Pancreas (tissue), 10 donors: ENCODE data around the gene SOWAHD. TPM values are rescaled to one million over a fixed set of nuclear protein-coding genes. Genes with fewer than 3 reads are reported as not detected.
"Not testable (repeated sequence)": the region's sequence is repeated elsewhere in the genome, so short reads cannot be mapped to it uniquely, and the experiment has no call there.

Source experiments
- ATAC-seq, 4 donors: fragments of 200-7000 bp; cut with Tn5 transposase; one replicate each; pipeline versions ENCODE4 v1.8.0 to v1.9.1; 2020; ENCODE audit warnings: mild to moderate bottlenecking in 4 of 4, moderate library complexity in 4 of 4
- DNase-seq, 6 donors: peaks; one replicate each; pipeline ENCODE4 v3.0.0-alpha.2; 2020
- FAIRE-seq: peaks from 2 replicates; lab custom pipeline; 2012; peaks lifted over from hg19 to GRCh38; lab: Jason Lieb, UNC
- H3K27ac ChIP-seq, 4 donors: fragments of 200-600 bp; sonication (generic); 1 replicate in 3 of 4; 2 replicates in 1 of 4; pipeline versions ENCODE4 v1.5.0 to v1.8.0; 2020
- H3K27me3 ChIP-seq, 4 donors: fragments of 200-600 bp; one replicate each; pipeline ENCODE4 v1.8.0; 2021
- H3K36me3 ChIP-seq, 3 donors: fragments of 200-600 bp; sonication (generic) in 1 of 3; one replicate each; pipeline versions ENCODE4 v1.5.0 to v1.8.0; 2020 to 2021
- H3K4me1 ChIP-seq, 3 donors: fragments of 200-600 bp; one replicate each; pipeline ENCODE4 v1.8.0; 2021
- H3K4me3 ChIP-seq, 4 donors: fragments of 200-600 bp; sonication (generic) in 2 of 4; one replicate each; pipeline versions ENCODE4 v1.5.0 to v1.8.0; 2020 to 2021
- H3K9me3 ChIP-seq, 4 donors: fragments of 200-600 bp; one replicate each; pipeline ENCODE4 v1.8.0; 2021
- CTCF ChIP-seq, 4 donors: fragments of 200-600 bp; sonication (generic) in 3 of 4; IDR thresholded peaks; one replicate each; pipeline versions ENCODE4 v1.5.0 to v1.8.0; 2021; ENCODE audit warnings: antibody characterized with exemption in 4 of 4
- WGBS, 2 donors: extraction: QIAGEN DNeasy Blood & Tissue Kit; methylation state at CpG; one replicate each; pipeline ENCODE4 v1.1.7; 2013; 5-methylcytosine and 5-hydroxymethylcytosine counted together
- intact Hi-C, 3 donors: fragments of 100-400 bp; cut with DNase I; formaldehyde crosslinking; loops; one replicate each; pipeline versions ENCODE4 v1.11.1 to v1.14.2; 2022
- polyA plus RNA-seq, 2 donors: library from polyadenylated mRNA; stranded (reverse); fragments of 200-250 nt; gene quantifications; one replicate each; pipeline ENCODE4 v1.2.3, GENCODE V29; 2013
- total RNA-seq, 6 donors: library from RNA; stranded (reverse); fragmentation: NEBNext Ultra II Directional in 4 of 6; extraction: Animal tissue kit (Norgen Biotek cat#: 25700) in 4 of 6; gene quantifications; one replicate each; pipeline versions ENCODE4 v1.2.1 to v1.2.4, GENCODE V29; 2021 to 2023
- donor health status: healthy with polysubstance abuse.
- donor health status: DM: no; HTN: no; CAD: no; lungs with moderate emphysema.
- donor health status: DM: no; HTN: no; CAD: no.
- donor health status: control.
- donor health status: control.
- donor health status: Bipolar disorder and iron deficiency.
- donor health status: DM: yes; HTN: yes; CAD: no.
- donor health status: DM: no; HTN: no; CAD: no.
- donor health status: DM: no; HTN: no; CAD: no.
- donor health status: DM: yes; HTN: yes; CAD: no.

Gene SOWAHD
- total and polyA plus RNA-seq, 8 donors: 0.16 to 1.3 (median 0.32) TPM; not detected in 1

- Histone ChIP-seq H3K4me3 (no peak overlapping the region), H3K36me3 (no peaks in the 10 kb centered on the region), H3K9me3 (no peaks in the 10 kb centered on the region), H3K27me3 (no peaks in the 10 kb centered on the region), H3K27ac (no peak overlapping the region), H3K4me1 (no peaks in the 10 kb centered on the region)
- TF ChIP-seq CTCF (IDR thresholded peaks at IDR 0.05): no peak
- intact Hi-C loops: no loop called here
- no peak for DNase-seq
- WGBS, 2 donors: 57 to 58% methylated on average over 3 of the region's 3 CpGs
- no peak for ATAC-seq
- no peak for FAIRE-seq
These were observed 4.3 kb downstream of the SOWAHD start for GRCh38 chrX:119762718-119763117.

- H3K36me3 ChIP-seq: no peaks in the 10 kb centered on the region
- no peak overlapping the region for H3K27ac ChIP-seq
- no peaks in the 10 kb centered on the region for H3K4me1 ChIP-seq
- H3K9me3 ChIP-seq: no peaks in the 10 kb centered on the region
- no peak for TF ChIP-seq CTCF (IDR thresholded peaks at IDR 0.05)
- 45 to 47% methylated on average over 7 of the region's 7 CpGs for WGBS, 2 donors
- no peak for DNase-seq
- H3K4me3 ChIP-seq: no peak overlapping the region
- no peak for ATAC-seq
- no peaks in the 10 kb centered on the region for H3K27me3 ChIP-seq
- intact Hi-C loops: no loop called here
- FAIRE-seq: no peak
These were observed 4.8 kb downstream of the SOWAHD start for GRCh38 chrX:119763181-119763580.

- Histone ChIP-seq H3K27me3 (no peaks in the 10 kb centered on the region), H3K4me1 (no peaks in the 10 kb centered on the region), H3K4me3 (no peak overlapping the region), H3K27ac (no peak overlapping the region), H3K9me3 (no peaks in the 10 kb centered on the region), H3K36me3 (no peaks in the 10 kb centered on the region)
- DNase-seq (no peak), FAIRE-seq (no peak), ATAC-seq (no peak)
- intact Hi-C loops: no loop called here
- no peak for TF ChIP-seq CTCF (IDR thresholded peaks at IDR 0.05)
- WGBS, 2 donors: 76 to 81% methylated on average over 6 of the region's 6 CpGs
These were observed 5.5 kb downstream of the SOWAHD start for GRCh38 chrX:119763836-119764387.

GRCh38 chrX:119768436-119768835, 10.0 kb downstream of the SOWAHD start:
- H3K27ac ChIP-seq, H3K36me3 ChIP-seq, H3K4me3 ChIP-seq, FAIRE-seq, H3K4me1 ChIP-seq, H3K27me3 ChIP-seq, ATAC-seq, intact Hi-C loops, DNase-seq, H3K9me3 ChIP-seq: not testable (repeated sequence)
- WGBS, 2 donors: 85 to 92% methylated on average over 11 of the region's 11 CpGs

- DNase-seq, H3K36me3 ChIP-seq, FAIRE-seq, H3K27ac ChIP-seq, intact Hi-C loops, ATAC-seq, H3K4me3 ChIP-seq, H3K4me1 ChIP-seq, H3K9me3 ChIP-seq, H3K27me3 ChIP-seq: not testable (repeated sequence)
- 89 to 100% methylated on average over 2 to 3 of the region's 3 CpGs for WGBS, 2 donors
These were observed 11.0 kb downstream of the SOWAHD start for GRCh38 chrX:119769388-119769787.

- no peaks in the 10 kb centered on the region for H3K27me3 ChIP-seq
- no peak overlapping the region for H3K27ac ChIP-seq
- DNase-seq (no peak), ATAC-seq (peak in 1 of 4 donors; percentile 54), FAIRE-seq (no peak)
- H3K36me3 ChIP-seq: no peaks in the 10 kb centered on the region
- H3K4me1 ChIP-seq: no peaks in the 10 kb centered on the region
- no peaks in the 10 kb centered on the region for H3K9me3 ChIP-seq
- no peak for TF ChIP-seq CTCF (IDR thresholded peaks at IDR 0.05)
- no peak overlapping the region for H3K4me3 ChIP-seq
- intact Hi-C loops: no loop called here
- WGBS, 2 donors: 71 to 83% methylated on average over 15 of the region's 15 CpGs
These were observed 17.3 kb downstream of the SOWAHD start for GRCh38 chrX:119775517-119776238.
